Fibroblast of lung (primary cell): ENCODE data around the gene MSI2.

Experiments
- EZH2 ChIP-seq: IDR thresholded peaks from 2 replicates; pipeline ENCODE4 v1.5.1; 2012; ENCODE audit warnings: low read length, control low read depth, mild to moderate bottlenecking; ENCODE audit errors: missing control alignments
- TF ChIP-seq, protein P1 (sequence below), 2 donors: IDR thresholded peaks in 1 of 2; conservative IDR thresholded peaks in 1 of 2; 1 replicate in 1 of 2; 2 replicates in 1 of 2; pipeline ENCODE4 v1.5.1; 2011 to 2012; ENCODE audit warnings: low read length in 2 of 2, control low read depth in 1 of 2, inconsistent platforms in 1 of 2, low read depth in 1 of 2, mild to moderate bottlenecking in 1 of 2

GRCh38 chr17:57269598-57270255 lies 13.4 kb downstream of the MSI2 start:
- TF ChIP-seq, protein P1, sequence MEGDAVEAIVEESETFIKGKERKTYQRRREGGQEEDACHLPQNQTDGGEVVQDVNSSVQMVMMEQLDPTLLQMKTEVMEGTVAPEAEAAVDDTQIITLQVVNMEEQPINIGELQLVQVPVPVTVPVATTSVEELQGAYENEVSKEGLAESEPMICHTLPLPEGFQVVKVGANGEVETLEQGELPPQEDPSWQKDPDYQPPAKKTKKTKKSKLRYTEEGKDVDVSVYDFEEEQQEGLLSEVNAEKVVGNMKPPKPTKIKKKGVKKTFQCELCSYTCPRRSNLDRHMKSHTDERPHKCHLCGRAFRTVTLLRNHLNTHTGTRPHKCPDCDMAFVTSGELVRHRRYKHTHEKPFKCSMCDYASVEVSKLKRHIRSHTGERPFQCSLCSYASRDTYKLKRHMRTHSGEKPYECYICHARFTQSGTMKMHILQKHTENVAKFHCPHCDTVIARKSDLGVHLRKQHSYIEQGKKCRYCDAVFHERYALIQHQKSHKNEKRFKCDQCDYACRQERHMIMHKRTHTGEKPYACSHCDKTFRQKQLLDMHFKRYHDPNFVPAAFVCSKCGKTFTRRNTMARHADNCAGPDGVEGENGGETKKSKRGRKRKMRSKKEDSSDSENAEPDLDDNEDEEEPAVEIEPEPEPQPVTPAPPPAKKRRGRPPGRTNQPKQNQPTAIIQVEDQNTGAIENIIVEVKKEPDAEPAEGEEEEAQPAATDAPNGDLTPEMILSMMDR (conservative IDR thresholded peaks at IDR 0.05 in 1 of 2, IDR thresholded peaks at IDR 0.05 in 1 of 2; ENCODE audit: low read depth in 1 of 2, low read length in 2 of 2) = no peak
- TF ChIP-seq EZH2 = no peak
